K562 (cell line): ENCODE measurements around the gene DBNDD1. TPM values are rescaled to one million over a fixed set of nuclear protein-coding genes. Genes with fewer than 3 reads are reported as not detected.

ENCODE experiments used
- KAT7 ChIP-seq: sonication (generic); formaldehyde crosslinking; IDR thresholded peaks from 2 replicates; pipeline ENCODE4 v1.8.0; 2022; ENCODE audit warnings: missing genetic modification reagents, mild to moderate bottlenecking, borderline replicate concordance
- MEIS2 ChIP-seq: fragments of 450-650 bp; IDR thresholded peaks from 2 replicates; pipeline ENCODE4 v1.6.1; 2014; ENCODE audit warnings: mild to moderate bottlenecking; ENCODE audit not compliant: partially characterized antibody
- PHF21A ChIP-seq: fragments of 450-650 bp; IDR thresholded peaks from 2 replicates; pipeline ENCODE4 v1.6.1; 2017; ENCODE audit warnings: low read depth, borderline replicate concordance
- PHF8 ChIP-seq: fragments of 200-600 bp; sonication (generic); IDR thresholded peaks from 2 replicates; pipeline ENCODE4 v1.6.1; 2012; ENCODE audit warnings: mixed run types, mild to moderate bottlenecking, inconsistent platforms, low read length, moderate library complexity, borderline replicate concordance
- SIX5 ChIP-seq, 2 experiments: IDR thresholded peaks; 2 replicates each; pipeline ENCODE4 v1.6.1; 2011; ENCODE audit warnings: low read length in 2 of 2, borderline replicate concordance in 1 of 2, low read depth in 1 of 2, mild to moderate bottlenecking in 1 of 2, moderate library complexity in 1 of 2; ENCODE audit not compliant: insufficient read depth in 1 of 2
- ZBTB1 ChIP-seq: sonication (generic); formaldehyde crosslinking; IDR thresholded peaks from 2 replicates; pipeline ENCODE4 v1.8.1; 2023; ENCODE audit warnings: missing genetic modification reagents, low read depth, mild to moderate bottlenecking, borderline replicate concordance
- ZC3H11A ChIP-seq: IDR thresholded peaks from 2 replicates; pipeline ENCODE4 v1.6.1; 2012; ENCODE audit warnings: low read depth, low read length, improper control_type of control experiment
- ZNF143 ChIP-seq: sonication (generic); formaldehyde crosslinking; IDR thresholded peaks from 2 replicates; pipeline ENCODE4 v1.9.0; 2022; ENCODE audit warnings: mild to moderate bottlenecking, missing genetic modification reagents
- ZNF175 ChIP-seq: fragments of 200-800 bp; sonication (Bioruptor generic); IDR thresholded peaks from 2 replicates; pipeline ENCODE4 v1.6.1; 2016; ENCODE audit warnings: low read depth, mild to moderate bottlenecking, missing genetic modification characterization, missing compliant biosample characterization
- ZNF197 ChIP-seq: fragments of 200-800 bp; sonication (Bioruptor generic); IDR thresholded peaks from 2 replicates; pipeline ENCODE4 v1.6.1; 2016; ENCODE audit warnings: low read depth, missing genetic modification characterization, missing compliant biosample characterization
- ZNF347 ChIP-seq: fragments of 450-650 bp; formaldehyde crosslinking; IDR thresholded peaks from 2 replicates; pipeline ENCODE4 v1.4.0; 2020; ENCODE audit warnings: low read depth, mild to moderate bottlenecking, moderate library complexity
- ZNF778 ChIP-seq: fragments of 450-650 bp; formaldehyde crosslinking; IDR thresholded peaks from 2 replicates; pipeline ENCODE4 v1.4.0; 2020; ENCODE audit warnings: mild to moderate bottlenecking, moderate library complexity
- polyA plus RNA-seq, 8 experiments: library from polyadenylated mRNA; depleted of rRNA in 4 of 8; stranded (reverse) in 5 of 8; unstranded in 3 of 8; fragments of >200 nt; fragmentation: Nextera tagmentation in 2 of 8; fragmentation: Illumina TruSeq in 1 of 8; extraction: Ambion mirVana in 2 of 8; extraction: Trizol in 1 of 8; gene quantifications; 2 replicates each; pipeline versions ENCODE4 v1.2.1 to v1.2.3, GENCODE V29; 2011 to 2014; ENCODE audit warnings: inconsistent platforms in 1 of 8, missing spikeins in 1 of 8
- total RNA-seq, 7 experiments: library from RNA; depleted of rRNA in 6 of 7; stranded (reverse); fragments of >200 nt in 6 of 7; fragmentation: Illumina TruSeq in 2 of 7; extraction: Trizol in 2 of 7; gene quantifications; 2 replicates each; pipeline versions ENCODE4 v1.2.1 to v1.2.3, GENCODE V29; 2011 to 2021; ENCODE audit warnings: low replicate concordance in 1 of 7
- TF ChIP-seq, protein P1 (sequence below): fragments of 250-450 bp; sonication (Bioruptor Pico); IDR thresholded peaks from 2 replicates; pipeline ENCODE4 v1.4.0; 2020; ENCODE audit warnings: borderline replicate concordance
- TF ChIP-seq, protein P2 (sequence below): fragments of 250-450 bp; sonication (Bioruptor Pico); IDR thresholded peaks from 2 replicates; pipeline ENCODE4 v1.4.0; 2020; ENCODE audit warnings: mild to moderate bottlenecking, moderate library complexity
- TF ChIP-seq, protein P3 (sequence below): fragments of 450-650 bp; conservative IDR thresholded peaks from 2 replicates; pipeline ENCODE4 v1.6.1; 2016; ENCODE audit warnings: missing genetic modification characterization, low read depth, mild to moderate bottlenecking, missing compliant biosample characterization, moderate library complexity
- TF ChIP-seq, protein P4 (sequence below): fragments of 450-650 bp; formaldehyde crosslinking; IDR thresholded peaks from 2 replicates; pipeline ENCODE4 v1.4.0; 2020; ENCODE audit warnings: mild to moderate bottlenecking, moderate library complexity
- TF ChIP-seq, protein P5 (sequence below), 2 experiments: fragments of 250-450 bp in 1 of 2; fragments of 450-650 bp in 1 of 2; sonication (Bioruptor Pico) in 1 of 2; IDR thresholded peaks; 2 replicates each; pipeline versions ENCODE4 v1.6.1 to v1.8.0; 2016 to 2021; ENCODE audit warnings: mild to moderate bottlenecking in 2 of 2, moderate library complexity in 2 of 2, missing compliant biosample characterization in 1 of 2, missing genetic modification characterization in 1 of 2

The DBNDD1 gene
- total and polyA plus RNA-seq, 9 of the 15 experiments (the other 6 are each of a cell fraction or from before 2014, with no cell fraction given): 0.55 to 13.0 (median 5.8) TPM

DNA sequence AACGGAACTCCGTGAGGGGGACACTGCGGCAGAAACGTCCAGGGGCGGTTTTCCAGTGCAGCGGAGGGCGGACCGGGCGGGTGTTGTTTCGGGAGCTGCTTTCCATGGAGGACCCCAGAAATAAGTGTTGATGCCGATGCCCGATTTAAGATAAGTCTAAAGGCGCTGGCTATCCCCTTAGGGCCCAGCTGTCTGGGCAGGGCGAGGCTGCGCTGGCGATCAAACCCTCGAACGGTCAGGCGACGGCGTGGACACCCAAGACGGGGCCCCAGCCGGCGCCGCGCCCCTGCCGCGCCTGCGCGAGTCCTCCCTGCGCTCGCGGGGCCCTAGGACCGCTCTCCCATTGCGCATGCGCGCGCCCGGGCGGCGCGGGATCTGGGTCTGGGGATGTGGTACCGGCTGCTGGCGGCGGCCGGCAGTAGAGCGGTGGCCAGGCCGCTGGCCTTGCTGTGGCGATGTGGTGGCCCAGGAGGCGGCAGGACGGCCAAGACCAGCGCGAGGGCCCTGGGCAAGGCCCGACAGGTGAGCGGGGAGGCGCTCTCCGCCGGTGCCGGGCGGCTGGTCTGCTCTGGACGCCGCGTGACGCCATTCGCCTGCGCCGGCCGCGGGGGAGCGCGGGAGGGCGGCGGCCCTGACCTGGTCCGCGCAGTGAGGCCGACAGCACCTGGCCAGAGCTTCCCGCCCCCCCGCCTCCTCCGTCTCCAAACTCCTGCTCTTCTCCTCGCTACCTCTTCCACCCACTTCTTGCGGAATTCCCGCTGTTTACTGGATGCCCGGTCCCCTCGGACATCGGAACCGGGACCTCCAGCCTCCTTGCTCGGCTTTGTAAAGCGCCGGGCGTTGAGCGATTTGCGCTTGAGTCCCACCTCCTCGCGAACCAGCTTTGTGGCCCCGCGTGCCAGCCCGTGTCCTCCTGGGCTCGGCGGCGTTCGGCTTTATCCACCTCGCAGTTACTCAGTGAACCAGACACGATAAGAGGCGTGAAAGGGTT, 46.7 kb downstream of the DBNDD1 start (continued):
- TF ChIP-seq, protein P1, sequence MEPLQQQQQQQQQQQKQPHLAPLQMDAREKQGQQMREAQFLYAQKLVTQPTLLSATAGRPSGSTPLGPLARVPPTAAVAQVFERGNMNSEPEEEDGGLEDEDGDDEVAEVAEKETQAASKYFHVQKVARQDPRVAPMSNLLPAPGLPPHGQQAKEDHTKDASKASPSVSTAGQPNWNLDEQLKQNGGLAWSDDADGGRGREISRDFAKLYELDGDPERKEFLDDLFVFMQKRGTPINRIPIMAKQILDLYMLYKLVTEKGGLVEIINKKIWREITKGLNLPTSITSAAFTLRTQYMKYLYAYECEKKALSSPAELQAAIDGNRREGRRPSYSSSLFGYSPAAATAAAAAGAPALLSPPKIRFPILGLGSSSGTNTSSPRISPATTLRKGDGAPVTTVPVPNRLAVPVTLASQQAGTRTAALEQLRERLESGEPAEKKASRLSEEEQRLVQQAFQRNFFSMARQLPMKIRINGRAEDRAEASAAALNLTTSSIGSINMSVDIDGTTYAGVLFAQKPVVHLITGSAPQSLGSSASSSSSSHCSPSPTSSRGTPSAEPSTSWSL: no peak
- TF ChIP-seq ZNF175: no peak
- peak; percentile 98 for TF ChIP-seq MEIS2
- peak; percentile 13 to 19; a peak in 1 of 4 replicates for TF ChIP-seq SIX5 (IDR thresholded peaks at IDR 0.05; ENCODE audit: borderline replicate concordance in 1 of 2, insufficient read depth in 1 of 2, low read depth in 1 of 2, low read length in 2 of 2)
- no peak for TF ChIP-seq ZNF197 (CRISPR knock-in tag)
- 0 out of 2 replicates have a peak, but pooled peaks have one; percentile 86 for TF ChIP-seq KAT7 (CRISPR knock-in tag)
- no peak for TF ChIP-seq ZNF347 (CRISPR knock-in tag)
- TF ChIP-seq, protein P2, sequence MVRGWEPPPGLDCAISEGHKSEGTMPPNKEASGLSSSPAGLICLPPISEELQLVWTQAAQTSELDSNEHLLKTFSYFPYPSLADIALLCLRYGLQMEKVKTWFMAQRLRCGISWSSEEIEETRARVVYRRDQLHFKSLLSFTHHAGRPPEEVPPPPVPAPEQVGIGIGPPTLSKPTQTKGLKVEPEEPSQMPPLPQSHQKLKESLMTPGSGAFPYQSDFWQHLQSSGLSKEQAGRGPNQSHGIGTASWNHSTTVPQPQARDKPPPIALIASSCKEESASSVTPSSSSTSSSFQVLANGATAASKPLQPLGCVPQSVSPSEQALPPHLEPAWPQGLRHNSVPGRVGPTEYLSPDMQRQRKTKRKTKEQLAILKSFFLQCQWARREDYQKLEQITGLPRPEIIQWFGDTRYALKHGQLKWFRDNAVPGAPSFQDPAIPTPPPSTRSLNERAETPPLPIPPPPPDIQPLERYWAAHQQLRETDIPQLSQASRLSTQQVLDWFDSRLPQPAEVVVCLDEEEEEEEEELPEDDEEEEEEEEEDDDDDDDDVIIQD: no peak
- TF ChIP-seq PHF8: peak; percentile 99
- TF ChIP-seq, protein P3, sequence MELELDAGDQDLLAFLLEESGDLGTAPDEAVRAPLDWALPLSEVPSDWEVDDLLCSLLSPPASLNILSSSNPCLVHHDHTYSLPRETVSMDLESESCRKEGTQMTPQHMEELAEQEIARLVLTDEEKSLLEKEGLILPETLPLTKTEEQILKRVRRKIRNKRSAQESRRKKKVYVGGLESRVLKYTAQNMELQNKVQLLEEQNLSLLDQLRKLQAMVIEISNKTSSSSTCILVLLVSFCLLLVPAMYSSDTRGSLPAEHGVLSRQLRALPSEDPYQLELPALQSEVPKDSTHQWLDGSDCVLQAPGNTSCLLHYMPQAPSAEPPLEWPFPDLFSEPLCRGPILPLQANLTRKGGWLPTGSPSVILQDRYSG (tag): 0 out of 2 replicates have a peak, but pooled peaks have one; percentile 34
- TF ChIP-seq ZBTB1 (CRISPR knock-in tag): 0 out of 2 replicates have a peak, but pooled peaks have one; percentile 50
- TF ChIP-seq ZNF778 (CRISPR knock-in tag): no peak
- TF ChIP-seq ZC3H11A: no peak
- TF ChIP-seq, protein P4, sequence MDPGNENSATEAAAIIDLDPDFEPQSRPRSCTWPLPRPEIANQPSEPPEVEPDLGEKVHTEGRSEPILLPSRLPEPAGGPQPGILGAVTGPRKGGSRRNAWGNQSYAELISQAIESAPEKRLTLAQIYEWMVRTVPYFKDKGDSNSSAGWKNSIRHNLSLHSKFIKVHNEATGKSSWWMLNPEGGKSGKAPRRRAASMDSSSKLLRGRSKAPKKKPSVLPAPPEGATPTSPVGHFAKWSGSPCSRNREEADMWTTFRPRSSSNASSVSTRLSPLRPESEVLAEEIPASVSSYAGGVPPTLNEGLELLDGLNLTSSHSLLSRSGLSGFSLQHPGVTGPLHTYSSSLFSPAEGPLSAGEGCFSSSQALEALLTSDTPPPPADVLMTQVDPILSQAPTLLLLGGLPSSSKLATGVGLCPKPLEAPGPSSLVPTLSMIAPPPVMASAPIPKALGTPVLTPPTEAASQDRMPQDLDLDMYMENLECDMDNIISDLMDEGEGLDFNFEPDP (CRISPR knock-in tag): no peak
- peak; percentile 73 for TF ChIP-seq ZNF143
- TF ChIP-seq, protein P5, sequence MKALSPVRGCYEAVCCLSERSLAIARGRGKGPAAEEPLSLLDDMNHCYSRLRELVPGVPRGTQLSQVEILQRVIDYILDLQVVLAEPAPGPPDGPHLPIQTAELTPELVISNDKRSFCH (CRISPR knock-in tag; IDR thresholded peaks at IDR 0.05): no peak
- TF ChIP-seq, protein P5 (tag; IDR thresholded peaks at IDR 0.05): peak; percentile 65; the same call in 1 of the 2 replicates
- TF ChIP-seq PHF21A: no peak
